ENCODE results near the gene CIT.

The CIT gene

GRCh38 chr12:119700078-119700477 is 177.0 kb downstream of the CIT start:
- DNase-seq (ENCODE audit: low spot score): no peak

- DNase-seq (ENCODE audit: low spot score): no peak
Measured at GRCh38 chr12:119699199-119699760, 177.8 kb downstream of the CIT start.

- DNase-seq (ENCODE audit: low spot score): no peak
Measured at GRCh38 chr12:119696943-119697342, 180.2 kb downstream of the CIT start.

- no peak for DNase-seq (ENCODE audit: low spot score)
Measured at GRCh38 chr12:119695034-119695433, 182.1 kb downstream of the CIT start.

- DNase-seq (ENCODE audit: low spot score): no peak
Measured at GRCh38 chr12:119694111-119694510, 183.0 kb downstream of the CIT start.

- DNase-seq (ENCODE audit: low spot score): no peak
Measured at GRCh38 chr12:119693511-119693910, 183.6 kb downstream of the CIT start.

GRCh38 chr12:119692997-119693396 is 184.1 kb downstream of the CIT start:
- DNase-seq (ENCODE audit: low spot score): no peak

GRCh38 chr12:119692410-119692809 is 184.7 kb downstream of the CIT start:
- DNase-seq (ENCODE audit: low spot score): no peak

- no peak for DNase-seq (ENCODE audit: low spot score)
Measured at GRCh38 chr12:119691202-119691810, 185.8 kb downstream of the CIT start.

- no peak for DNase-seq (ENCODE audit: low spot score)
Measured at GRCh38 chr12:119689935-119690500, 187.1 kb downstream of the CIT start.

- no peak for DNase-seq (ENCODE audit: low spot score)
Measured at GRCh38 chr12:119687879-119688278, 189.2 kb downstream of the CIT start.

- no peak for DNase-seq (ENCODE audit: low spot score)
Measured at GRCh38 chr12:119687406-119687805, 189.7 kb downstream of the CIT start.

GRCh38 chr12:119686776-119687175 is 190.3 kb downstream of the CIT start:
- DNase-seq (ENCODE audit: low spot score): no peak

GRCh38 chr12:119686355-119686754 is 190.8 kb downstream of the CIT start:
- no peak for DNase-seq (ENCODE audit: low spot score)

- no peak for DNase-seq (ENCODE audit: low spot score)
Measured at GRCh38 chr12:119685375-119685774, 191.7 kb downstream of the CIT start.

GRCh38 chr12:119684711-119685369 is 192.3 kb downstream of the CIT start:
- DNase-seq (ENCODE audit: low spot score): no peak

- DNase-seq (ENCODE audit: low spot score): no peak
Measured at GRCh38 chr12:119683816-119684215, 193.3 kb downstream of the CIT start.

GRCh38 chr12:119683413-119683812 is 193.7 kb downstream of the CIT start:
- no peak for DNase-seq (ENCODE audit: low spot score)

- DNase-seq (ENCODE audit: low spot score): no peak
Measured at GRCh38 chr12:119682639-119683252, 194.4 kb downstream of the CIT start.

GRCh38 chr12:119681728-119682638 is 195.1 kb downstream of the CIT start:
- DNase-seq (ENCODE audit: low spot score): no peak

- DNase-seq (ENCODE audit: low spot score): no peak
Measured at GRCh38 chr12:119681111-119681510, 196.0 kb downstream of the CIT start.

- no peak for DNase-seq (ENCODE audit: low spot score)
Measured at GRCh38 chr12:119679490-119679889, 197.6 kb downstream of the CIT start.

Data from pons (tissue), 1 donor.